ENCODE measurements around the gene GOSR2. TPM values are rescaled to one million over a fixed set of nuclear protein-coding genes. Genes with fewer than 3 reads are reported as not detected.

GOSR2 gene
- total and polyA plus RNA-seq, 2 of the 4 experiments (the other 2 are of a cell fraction): 63.4 to 75.6 TPM

DNA sequence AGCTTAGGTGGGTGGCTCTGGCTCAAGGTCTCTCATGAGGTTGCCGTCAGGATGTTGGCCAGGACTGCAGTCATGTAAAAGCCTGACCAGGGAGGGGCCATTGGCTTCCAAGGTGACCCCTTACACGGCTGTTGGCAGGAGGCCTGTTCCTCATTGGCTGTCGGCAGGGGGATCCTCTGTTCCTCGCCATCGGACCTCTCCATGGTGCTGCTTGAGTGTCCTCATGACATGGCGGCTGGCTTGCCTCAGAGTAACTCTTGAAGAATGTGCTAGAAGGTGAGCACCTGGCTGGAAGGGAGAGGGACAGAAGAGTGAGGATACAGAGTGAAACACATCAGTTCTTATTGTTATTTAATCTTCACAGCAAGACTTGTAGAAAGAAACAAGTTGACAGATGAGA, 60.8 kb downstream of the GOSR2 start:
- H3K14ac ChIP-seq (replicated peaks; ENCODE audit: low read depth, low read length): no peak overlapping the region
- no peak overlapping the region for H4K8ac ChIP-seq (ENCODE audit: low read depth in 2 of 2, low read length in 2 of 2)
- POLR2A ChIA-PET (ENCODE audit: unreplicated experiment): no interaction called here
- no peaks in the 10 kb centered on the region for H3K79me1 ChIP-seq (ENCODE audit: low read depth in 1 of 2, low read length in 2 of 2)
- H2BK20ac ChIP-seq (ENCODE audit: low read depth, low read length): no peak overlapping the region
- no peak overlapping the region for H3K4me2 ChIP-seq (ENCODE audit: low read depth, low read length)
- H3K9me3 ChIP-seq (ENCODE audit: control insufficient read depth, insufficient read depth, low read length): no peaks in the 10 kb centered on the region; the same call in 1 of the 2 replicates
- no peak overlapping the region for H3K18ac ChIP-seq (ENCODE audit: low read depth, low read length)
- H2AK5ac ChIP-seq (ENCODE audit: low read depth, low read length): no peak overlapping the region
- CTCF ChIA-PET: no interaction called here
- no peak overlapping the region for H3K27ac ChIP-seq (ENCODE audit: insufficient read depth, low read length)
- in situ Hi-C loops (cut with MboI; ENCODE audit: low sequenced_read_pairs): no loop called here
- H3K27me3 ChIP-seq (ENCODE audit: control insufficient read depth, insufficient read depth, low read length): peaks cover 30% of the 10 kb centered on the region
- H3K23ac ChIP-seq (ENCODE audit: low read depth, low read length): no peak overlapping the region
- no peak overlapping the region for H4K91ac ChIP-seq (ENCODE audit: insufficient read depth, low read depth, low read length)
- H2BK120ac ChIP-seq (ENCODE audit: low read depth, low read length): no peak overlapping the region
- no peak overlapping the region for H3K56ac ChIP-seq (ENCODE audit: extremely low read depth, insufficient read depth, low read length)
- no peak for DNase-seq
- intact Hi-C loops (cut with micrococcal nuclease): no loop called here
- H2BK15ac ChIP-seq (ENCODE audit: low read depth, low read length): no peak overlapping the region
- no peak overlapping the region for H3K4ac ChIP-seq (ENCODE audit: low read depth, low read length)
- H2AFZ ChIP-seq (replicated peaks; ENCODE audit: low read length, poor library complexity): no peak overlapping the region
- H2BK5ac ChIP-seq (ENCODE audit: low read depth, low read length, poor library complexity, severe bottlenecking): no peak overlapping the region
- BruUV-seq (replicated peaks): no TSS peak
- WGBS, 2 experiments (ENCODE audit: extremely low coverage in 2 of 2, insufficient read length in 1 of 2): 50% methylated on average over 1 of the region's 6 CpGs; no CpG with 5 or more reads in 1 of the 2 experiments
- no peak overlapping the region for H4K5ac ChIP-seq (ENCODE audit: low read depth, low read length)
- no peak for TF ChIP-seq CHD1 (IDR thresholded peaks at IDR 0.05; ENCODE audit: low read depth, low read length)
- TF ChIP-seq, protein P1, sequence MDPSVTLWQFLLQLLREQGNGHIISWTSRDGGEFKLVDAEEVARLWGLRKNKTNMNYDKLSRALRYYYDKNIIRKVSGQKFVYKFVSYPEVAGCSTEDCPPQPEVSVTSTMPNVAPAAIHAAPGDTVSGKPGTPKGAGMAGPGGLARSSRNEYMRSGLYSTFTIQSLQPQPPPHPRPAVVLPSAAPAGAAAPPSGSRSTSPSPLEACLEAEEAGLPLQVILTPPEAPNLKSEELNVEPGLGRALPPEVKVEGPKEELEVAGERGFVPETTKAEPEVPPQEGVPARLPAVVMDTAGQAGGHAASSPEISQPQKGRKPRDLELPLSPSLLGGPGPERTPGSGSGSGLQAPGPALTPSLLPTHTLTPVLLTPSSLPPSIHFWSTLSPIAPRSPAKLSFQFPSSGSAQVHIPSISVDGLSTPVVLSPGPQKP (IDR thresholded peaks at IDR 0.05; ENCODE audit: borderline replicate concordance, low read depth, low read length): no peak
- TF ChIP-seq RFX5 (IDR thresholded peaks at IDR 0.05; ENCODE audit: low read depth, low read length): no peak
- no peak for TF ChIP-seq CEBPB (IDR thresholded peaks at IDR 0.05; ENCODE audit: low read depth, low read length)
- TF ChIP-seq, protein P2, sequence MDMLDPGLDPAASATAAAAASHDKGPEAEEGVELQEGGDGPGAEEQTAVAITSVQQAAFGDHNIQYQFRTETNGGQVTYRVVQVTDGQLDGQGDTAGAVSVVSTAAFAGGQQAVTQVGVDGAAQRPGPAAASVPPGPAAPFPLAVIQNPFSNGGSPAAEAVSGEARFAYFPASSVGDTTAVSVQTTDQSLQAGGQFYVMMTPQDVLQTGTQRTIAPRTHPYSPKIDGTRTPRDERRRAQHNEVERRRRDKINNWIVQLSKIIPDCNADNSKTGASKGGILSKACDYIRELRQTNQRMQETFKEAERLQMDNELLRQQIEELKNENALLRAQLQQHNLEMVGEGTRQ (IDR thresholded peaks at IDR 0.05; ENCODE audit: low read depth, low read length): no peak
- TF ChIP-seq MAFK (IDR thresholded peaks at IDR 0.05; ENCODE audit: low read depth, low read length): no peak
- TF ChIP-seq RCOR1 (IDR thresholded peaks at IDR 0.05; ENCODE audit: insufficient replicate concordance, low read length): no peak
- no peak for TF ChIP-seq FOS (IDR thresholded peaks at IDR 0.05; ENCODE audit: low read depth, low read length)
- TF ChIP-seq BHLHE40 (IDR thresholded peaks at IDR 0.05; ENCODE audit: low read depth, low read length): no peak
- no peak for TF ChIP-seq NFE2L2 (IDR thresholded peaks at IDR 0.05; ENCODE audit: low read depth, low read length)
- no peak for TF ChIP-seq RAD21 (IDR thresholded peaks at IDR 0.05; ENCODE audit: low read length)
- TF ChIP-seq MAZ (IDR thresholded peaks at IDR 0.05; ENCODE audit: borderline replicate concordance, low read depth, low read length): no peak
- TF ChIP-seq POLR2A (IDR thresholded peaks at IDR 0.05; ENCODE audit: low read depth, low read length): no peak
- TF ChIP-seq SMC3 (IDR thresholded peaks at IDR 0.05; ENCODE audit: low read depth, low read length): no peak
- TF ChIP-seq, protein P3, sequence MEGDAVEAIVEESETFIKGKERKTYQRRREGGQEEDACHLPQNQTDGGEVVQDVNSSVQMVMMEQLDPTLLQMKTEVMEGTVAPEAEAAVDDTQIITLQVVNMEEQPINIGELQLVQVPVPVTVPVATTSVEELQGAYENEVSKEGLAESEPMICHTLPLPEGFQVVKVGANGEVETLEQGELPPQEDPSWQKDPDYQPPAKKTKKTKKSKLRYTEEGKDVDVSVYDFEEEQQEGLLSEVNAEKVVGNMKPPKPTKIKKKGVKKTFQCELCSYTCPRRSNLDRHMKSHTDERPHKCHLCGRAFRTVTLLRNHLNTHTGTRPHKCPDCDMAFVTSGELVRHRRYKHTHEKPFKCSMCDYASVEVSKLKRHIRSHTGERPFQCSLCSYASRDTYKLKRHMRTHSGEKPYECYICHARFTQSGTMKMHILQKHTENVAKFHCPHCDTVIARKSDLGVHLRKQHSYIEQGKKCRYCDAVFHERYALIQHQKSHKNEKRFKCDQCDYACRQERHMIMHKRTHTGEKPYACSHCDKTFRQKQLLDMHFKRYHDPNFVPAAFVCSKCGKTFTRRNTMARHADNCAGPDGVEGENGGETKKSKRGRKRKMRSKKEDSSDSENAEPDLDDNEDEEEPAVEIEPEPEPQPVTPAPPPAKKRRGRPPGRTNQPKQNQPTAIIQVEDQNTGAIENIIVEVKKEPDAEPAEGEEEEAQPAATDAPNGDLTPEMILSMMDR (conservative IDR thresholded peaks at IDR 0.05; ENCODE audit: low read depth, low read length): no peak
- no peak for TF ChIP-seq MXI1 (IDR thresholded peaks at IDR 0.05; ENCODE audit: borderline replicate concordance, low read depth, low read length)
- H3K9me1 ChIP-seq (ENCODE audit: insufficient read depth, low read length): no peaks in the 10 kb centered on the region
- H4K20me1 ChIP-seq (ENCODE audit: insufficient read depth, low read length): peaks cover 4% of the 10 kb centered on the region; the same call in 1 of the 2 replicates
- no peak overlapping the region for H2AK9ac ChIP-seq (replicated peaks; ENCODE audit: low read depth, low read length, poor library complexity)
- dilution Hi-C loops (cut with HindIII; ENCODE audit: low sequenced_read_pairs, unreplicated experiment): no loop called here
- no peak overlapping the region for H3K9ac ChIP-seq (ENCODE audit: low read depth, low read length)
- no peak overlapping the region for H3K4me3 ChIP-seq (ENCODE audit: insufficient read depth, low read depth, low read length)
- peaks cover under 1% of the 10 kb centered on the region for H3K4me1 ChIP-seq (ENCODE audit: control insufficient read depth, insufficient read depth, low read length)
- no peaks in the 10 kb centered on the region for H3K36me3 ChIP-seq (ENCODE audit: control insufficient read depth, insufficient read depth, low read length)
- no peak for ATAC-seq (ENCODE audit: low read depth)
